Measurements from ENCODE around the gene COX4I2. TPM values are rescaled to one million over a fixed set of nuclear protein-coding genes. Genes with fewer than 3 reads are reported as not detected.
A peak's percentile ranks its signal among the peaks of the same experiment; 100 is the strongest.
"Not testable (repeated sequence)": the region's sequence is repeated elsewhere in the genome, so short reads cannot be mapped to it uniquely, and the experiment has no call there.

Gene COX4I2
- total RNA-seq, 2 experiments from 2014 or later, result not detected

DNA sequence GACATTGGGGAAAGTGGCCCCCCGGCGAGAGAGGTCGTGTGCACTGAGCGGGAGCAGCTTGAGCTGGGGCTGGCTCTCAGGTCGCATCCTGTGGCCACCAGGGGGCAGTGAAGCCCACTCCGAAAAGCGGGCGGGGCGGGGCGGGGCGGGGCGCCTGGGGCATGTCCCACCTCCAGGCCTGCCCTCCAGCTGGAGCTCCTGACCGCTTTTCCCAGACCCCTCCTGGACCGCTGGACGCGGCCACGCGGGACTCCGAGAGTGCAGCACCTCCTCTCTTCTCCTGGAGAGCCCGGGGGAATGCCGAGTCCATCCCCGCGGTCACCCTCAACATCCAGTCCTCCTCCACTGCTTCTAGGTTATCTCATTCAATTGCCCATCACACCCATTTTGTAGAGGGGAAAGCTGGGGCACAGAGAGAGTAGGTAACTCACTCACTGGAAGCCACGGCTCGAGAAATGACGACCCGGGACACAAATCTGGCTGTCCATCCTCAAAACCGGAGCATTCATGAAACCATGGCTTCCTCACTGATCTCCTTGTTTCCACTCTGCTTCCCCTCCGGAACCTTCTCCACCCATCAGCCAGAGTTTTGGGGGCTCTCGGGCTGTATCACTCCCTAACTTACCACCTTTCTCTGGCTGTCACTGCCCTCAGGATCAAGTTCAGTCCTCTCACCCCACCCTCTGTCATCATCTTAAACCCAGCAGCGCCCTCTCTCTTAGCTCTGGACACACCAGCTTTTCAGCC is 24.1 kb downstream of the COX4I2 start:
- peak overlapping the region; percentile 45 for H3K4me3 Mint-ChIP-seq
- ChIA-PET CTCF (interaction anchor here (0.5 to 7.2 kb wide), 28 partner anchors 8 to 1732 kb away, joined by 3 to 161 read pairs (median 4); partner anchors contain the start of genes BCL2L1 and TPX2), POLR2A (interaction anchor here (0.5 to 2.1 kb wide), 7 partner anchors 9 to 218 kb away, joined by 3 to 26 read pairs (median 3); partner anchors contain the start of genes BCL2L1 and TPX2)
- peak; percentile 89 for DNase-seq
- ATAC-seq, result peak; percentile 75
- peaks cover 49% of the 10 kb centered on the region for H3K4me1 Mint-ChIP-seq
- intact Hi-C loops (cut with DNase I, micrococcal nuclease), result loop anchor here (1.0 to 2.0 kb wide), 5 partner anchors 27 to 219 kb away; partner anchors contain the start of gene TPX2 (in 1 of the 2)
- H3K9me3 Mint-ChIP-seq (ENCODE audit: low read depth), result no peaks in the 10 kb centered on the region
- H3K27ac Mint-ChIP-seq, result peak overlapping the region; percentile 89
- H3K36me3 Mint-ChIP-seq (ENCODE audit: low read depth), result peaks cover 34% of the 10 kb centered on the region
- no peaks in the 10 kb centered on the region for H3K27me3 Mint-ChIP-seq

DNA sequence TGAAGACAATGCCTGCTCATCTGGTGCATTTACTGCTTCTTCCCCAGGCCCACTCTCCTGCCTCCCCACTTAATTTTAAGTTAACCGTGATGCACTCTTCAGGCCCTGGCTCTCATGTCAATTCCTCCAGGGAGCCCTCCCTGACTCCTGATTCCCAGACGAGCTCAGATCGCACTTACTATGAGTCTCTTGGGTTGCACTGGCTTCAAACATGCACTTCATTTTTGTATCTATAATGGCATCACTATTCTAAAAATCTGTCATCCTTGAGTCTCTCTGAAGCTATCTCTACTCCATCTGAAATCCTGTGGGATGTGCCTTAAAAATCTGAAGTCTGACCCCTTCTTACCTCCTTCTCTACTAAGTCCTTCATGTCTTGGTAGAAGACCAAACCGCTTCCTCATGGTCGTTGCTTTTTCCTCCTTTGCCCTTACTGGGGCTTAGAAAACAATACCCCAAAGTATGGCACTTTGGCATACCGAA is 24.7 kb downstream of the COX4I2 start:
- peak overlapping the region; percentile 45 for H3K4me3 Mint-ChIP-seq
- ATAC-seq, result no peak
- no peaks in the 10 kb centered on the region for H3K27me3 Mint-ChIP-seq
- intact Hi-C loops (cut with DNase I, micrococcal nuclease), result loop anchor here in 1 of 2 experiments (2.0 kb wide), 1 partner anchor 28 kb away; no protein-coding TSS in a partner anchor
- peaks cover 51% of the 10 kb centered on the region for H3K4me1 Mint-ChIP-seq
- ChIA-PET CTCF (interaction anchor here (0.8 to 7.2 kb wide), 15 partner anchors 12 to 121 kb away, joined by 3 to 161 read pairs (median 10); partner anchors contain the start of genes BCL2L1 and TPX2), POLR2A (interaction anchor here (0.5 to 2.1 kb wide), 4 partner anchors 9 to 218 kb away, joined by 3 to 26 read pairs (median 3); partner anchors contain the start of gene BCL2L1)
- H3K36me3 Mint-ChIP-seq (ENCODE audit: low read depth), result peaks cover 36% of the 10 kb centered on the region
- peak overlapping the region; percentile 89 for H3K27ac Mint-ChIP-seq
- no peaks in the 10 kb centered on the region for H3K9me3 Mint-ChIP-seq (ENCODE audit: low read depth)
- DNase-seq, result no peak

DNA sequence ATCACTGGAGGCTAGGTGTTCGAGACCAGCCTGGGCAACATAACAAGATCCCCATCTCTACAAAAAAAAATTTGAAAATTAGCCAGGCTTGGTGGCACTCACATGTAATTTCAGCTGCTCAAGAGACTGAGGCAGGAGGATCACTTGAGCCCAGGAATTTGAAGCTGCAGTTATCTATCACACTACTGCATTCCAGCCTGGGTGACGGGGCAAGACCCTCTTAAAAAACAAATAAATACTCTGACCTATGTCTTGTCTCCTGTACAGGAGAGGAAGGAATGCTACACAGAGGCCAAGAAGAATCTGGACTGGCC is 25.8 kb downstream of the COX4I2 start:
- H3K36me3 Mint-ChIP-seq (ENCODE audit: low read depth), result peaks cover 44% of the 10 kb centered on the region
- H3K9me3 Mint-ChIP-seq (ENCODE audit: low read depth), result no peaks in the 10 kb centered on the region
- no peak overlapping the region for H3K4me3 Mint-ChIP-seq
- ATAC-seq, result no peak
- H3K27ac Mint-ChIP-seq, result peak overlapping the region; percentile 62
- no peak for DNase-seq
- intact Hi-C loops (cut with DNase I, micrococcal nuclease), result loop anchor here in 1 of 2 experiments (2.0 kb wide), 1 partner anchor 29 kb away; no protein-coding TSS in a partner anchor
- CTCF ChIA-PET, result interaction anchor here (1.0 to 7.2 kb wide), 5 partner anchors 12 to 60 kb away, joined by 3 to 161 read pairs (median 8); partner anchors contain the start of gene BCL2L1
- H3K27me3 Mint-ChIP-seq, result no peaks in the 10 kb centered on the region
- POLR2A ChIA-PET, result interaction anchor here (1.0 kb wide), 1 partner anchor 11 kb away, joined by 7 read pairs; no protein-coding TSS in a partner anchor
- H3K4me1 Mint-ChIP-seq, result peaks cover 59% of the 10 kb centered on the region

DNA sequence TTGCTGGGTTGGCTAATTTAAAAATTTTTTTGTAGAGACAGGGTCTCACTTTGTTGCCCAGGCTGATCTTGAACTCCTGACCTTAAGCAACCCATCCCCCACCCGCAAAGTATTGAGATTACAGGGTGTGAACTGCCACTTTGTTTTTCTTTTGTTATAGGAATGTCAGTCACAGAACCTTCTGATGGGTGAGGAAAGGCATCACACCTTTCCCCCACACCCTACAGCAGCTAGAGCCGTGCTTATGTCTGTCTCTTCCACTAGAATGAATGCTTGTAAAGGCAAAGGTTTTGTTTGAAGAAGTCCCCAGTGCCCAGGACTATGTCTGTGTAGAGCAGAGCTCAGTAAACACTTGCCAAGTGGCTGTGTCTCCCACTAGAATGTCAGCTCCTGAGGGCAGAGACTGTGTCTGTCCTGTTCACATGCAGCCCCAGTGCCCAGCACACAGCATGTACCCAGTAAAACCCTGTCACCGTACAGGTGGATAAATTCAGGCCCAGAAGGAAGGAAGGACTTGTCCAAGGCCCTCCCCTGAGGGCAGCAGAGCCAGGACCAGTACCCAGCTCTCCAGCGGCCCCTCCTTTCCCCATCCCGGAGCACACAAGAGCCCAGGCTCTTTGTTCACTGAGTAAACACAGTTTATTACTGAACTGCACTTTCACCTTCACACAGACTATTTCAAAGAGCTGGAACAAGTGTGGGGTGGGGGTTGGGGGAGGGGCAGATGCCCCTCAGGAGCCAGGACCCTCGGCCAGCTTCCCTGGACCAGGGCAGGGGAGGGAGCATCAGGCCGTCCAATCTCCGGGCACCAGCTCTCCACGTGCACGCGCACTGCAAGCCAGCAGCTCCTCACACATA is 26.4 kb downstream of the COX4I2 start:
- peak overlapping the region; percentile 62 for H3K27ac Mint-ChIP-seq
- ChIA-PET CTCF (interaction anchor here (1.0 to 7.2 kb wide), 5 partner anchors 11 to 59 kb away, joined by 3 to 161 read pairs (median 8); partner anchors contain the start of gene BCL2L1), POLR2A (interaction anchor here (1.0 kb wide), 1 partner anchor 11 kb away, joined by 7 read pairs; no protein-coding TSS in a partner anchor)
- DNase-seq, result no peak
- H3K27me3 Mint-ChIP-seq, result no peaks in the 10 kb centered on the region
- H3K4me1 Mint-ChIP-seq, result peaks cover 59% of the 10 kb centered on the region
- ATAC-seq, result no peak
- intact Hi-C loops (cut with DNase I, micrococcal nuclease), result loop anchor here in 1 of 2 experiments (2.0 kb wide), 1 partner anchor 29 kb away; no protein-coding TSS in a partner anchor
- peaks cover 46% of the 10 kb centered on the region for H3K36me3 Mint-ChIP-seq (ENCODE audit: low read depth)
- H3K4me3 Mint-ChIP-seq, result no peak overlapping the region
- no peaks in the 10 kb centered on the region for H3K9me3 Mint-ChIP-seq (ENCODE audit: low read depth)

- CTCF ChIA-PET, result interaction anchor here (1.3 to 7.2 kb wide), 4 partner anchors 10 to 58 kb away, joined by 5 to 161 read pairs (median 10); partner anchors contain the start of gene BCL2L1
- H3K36me3 Mint-ChIP-seq (ENCODE audit: low read depth), result peaks cover 53% of the 10 kb centered on the region
- H3K27ac Mint-ChIP-seq, result peak overlapping the region; percentile 55
These were observed 27.1 kb downstream of the COX4I2 start for GRCh38 chr20:31664696-31665354.

DNA sequence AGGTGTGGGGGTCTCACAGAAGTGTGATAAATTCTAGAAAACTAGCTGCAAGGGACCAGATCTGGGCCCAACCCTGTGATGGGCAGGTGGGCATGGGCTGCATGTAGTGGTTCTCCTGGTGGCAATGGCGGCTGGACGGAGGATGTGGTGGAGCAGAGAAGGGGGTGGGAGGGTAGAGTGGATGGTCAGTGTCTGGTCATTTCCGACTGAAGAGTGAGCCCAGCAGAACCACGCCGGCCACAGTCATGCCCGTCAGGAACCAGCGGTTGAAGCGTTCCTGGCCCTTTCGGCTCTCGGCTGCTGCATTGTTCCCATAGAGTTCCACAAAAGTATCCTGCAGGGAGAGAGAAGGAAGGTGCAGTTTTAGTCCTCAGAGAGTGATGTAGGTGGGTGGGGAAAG is 28.0 kb downstream of the COX4I2 start:
- Mint-ChIP-seq H3K36me3 (ENCODE audit: low read depth) (peaks cover 59% of the 10 kb centered on the region), H3K4me3 (no peak overlapping the region), H3K27me3 (no peaks in the 10 kb centered on the region), H3K27ac (no peak overlapping the region), H3K4me1 (peaks cover 63% of the 10 kb centered on the region), H3K9me3 (ENCODE audit: low read depth) (no peaks in the 10 kb centered on the region)
- ChIA-PET POLR2A (no interaction called here), CTCF (interaction anchor here (7.2 kb wide), 1 partner anchor 57 kb away, joined by 161 read pairs; the partner anchor contains the start of gene BCL2L1)
- ATAC-seq (no peak), DNase-seq (no peak)
- intact Hi-C loops (cut with DNase I, micrococcal nuclease), result no loop called here

More at GRCh38 chr20:31664696-31665354, 27.1 kb downstream of the COX4I2 start:
- Mint-ChIP-seq H3K4me3 (no peak overlapping the region), H3K27me3 (no peaks in the 10 kb centered on the region), H3K4me1 (peaks cover 64% of the 10 kb centered on the region), H3K9me3 (ENCODE audit: low read depth) (no peaks in the 10 kb centered on the region)
- ATAC-seq (no peak), DNase-seq (no peak)
- intact Hi-C loops (cut with DNase I, micrococcal nuclease), result no loop called here
- POLR2A ChIA-PET, result interaction anchor here (0.6 kb wide), 1 partner anchor 8 kb away, joined by 3 read pairs; no protein-coding TSS in a partner anchor

DNA sequence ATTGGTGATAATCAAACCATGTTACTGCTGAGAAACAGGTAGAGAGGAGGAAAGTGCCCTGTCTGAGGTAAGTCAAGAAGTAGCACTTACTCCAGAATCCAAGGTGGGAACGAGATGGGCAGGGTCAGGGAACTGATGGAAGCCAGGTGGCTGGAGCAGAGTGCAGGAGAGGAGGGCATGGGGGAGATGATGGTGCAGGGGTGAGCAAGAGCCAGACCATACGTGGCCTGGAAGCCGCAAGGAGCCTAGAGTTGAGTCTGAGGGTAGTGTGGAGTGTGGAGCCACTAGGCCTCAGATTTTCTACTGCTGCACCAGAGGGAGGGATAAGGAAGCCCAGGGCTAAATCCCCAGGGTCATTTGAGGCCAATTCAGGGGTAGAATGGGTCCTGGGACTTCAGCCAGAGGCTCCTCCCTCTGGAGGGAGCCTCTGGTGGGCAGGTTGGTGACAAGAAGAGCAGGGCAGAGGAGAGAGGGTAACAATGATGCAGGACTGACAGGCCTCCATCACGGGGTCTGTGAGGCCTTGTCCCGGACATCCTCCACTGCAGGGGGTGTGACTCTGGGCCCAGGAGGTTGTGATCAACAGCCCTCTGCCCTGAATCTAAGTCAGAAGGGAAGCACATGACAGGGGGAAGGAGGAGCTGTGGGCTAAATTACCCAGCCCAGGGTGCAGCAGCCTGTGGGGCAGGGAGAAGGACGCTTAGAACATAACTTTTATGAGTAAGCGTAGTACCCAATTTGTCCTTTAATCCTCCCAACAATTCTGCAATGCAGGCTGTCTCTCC is 28.7 kb downstream of the COX4I2 start:
- H3K36me3 Mint-ChIP-seq (ENCODE audit: low read depth), result peaks cover 59% of the 10 kb centered on the region
- no peak for DNase-seq

DNA sequence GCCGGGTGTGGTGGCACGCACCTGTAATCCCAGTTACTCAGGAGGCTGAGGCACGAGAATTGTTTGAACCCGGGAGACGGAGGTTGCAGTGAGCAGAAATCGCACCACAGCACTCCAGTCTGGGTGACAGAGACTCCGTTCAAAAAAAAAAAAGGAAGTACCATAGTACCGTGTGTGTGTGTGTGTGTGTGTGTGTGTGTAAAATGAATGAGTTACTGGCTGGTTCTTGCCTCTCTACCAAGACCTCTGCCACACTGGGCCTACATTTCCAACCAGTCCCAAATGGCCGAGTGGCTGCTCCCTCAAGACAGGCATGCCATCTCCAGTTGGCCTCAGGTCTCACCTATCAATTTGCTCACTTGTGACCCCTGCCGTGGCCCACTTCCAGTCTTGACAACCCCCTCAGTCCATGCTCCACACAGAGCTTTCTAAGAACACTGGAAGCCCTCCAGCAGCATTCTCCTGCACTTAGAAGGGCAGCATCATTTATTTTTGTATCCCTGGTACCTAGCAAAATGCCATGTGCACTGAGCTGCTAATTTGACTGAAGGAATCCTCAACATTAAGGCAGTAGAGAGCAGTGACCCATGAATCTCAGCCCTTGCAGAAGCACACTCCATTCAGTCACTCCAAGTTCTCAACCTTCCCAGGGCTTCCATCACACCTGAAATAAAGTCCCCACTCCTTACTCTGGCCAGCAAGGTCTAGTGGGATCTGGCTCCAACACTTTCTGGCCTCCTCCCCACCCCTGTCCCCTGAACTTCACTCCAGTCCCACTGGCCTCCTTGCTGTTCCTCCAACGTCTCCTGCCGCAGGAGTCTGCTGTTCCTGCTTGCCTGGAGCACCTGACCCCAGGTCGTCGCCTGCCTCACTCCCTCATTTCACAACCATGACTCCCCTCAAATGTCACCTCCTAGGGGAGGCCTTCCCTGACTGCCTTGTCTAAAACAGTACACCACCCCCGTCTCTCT is 29.9 kb downstream of the COX4I2 start:
- intact Hi-C loops (cut with DNase I, micrococcal nuclease), result no loop called here
- Mint-ChIP-seq H3K4me1 (peaks cover 59% of the 10 kb centered on the region), H3K27ac (peak overlapping the region; percentile 67), H3K27me3 (no peaks in the 10 kb centered on the region), H3K9me3 (ENCODE audit: low read depth) (no peaks in the 10 kb centered on the region), H3K36me3 (ENCODE audit: low read depth) (peaks cover 64% of the 10 kb centered on the region), H3K4me3 (no peak overlapping the region)
- ChIA-PET CTCF (interaction anchor here (0.7 to 1.2 kb wide), 2 partner anchors 56 to 213 kb away, joined by 3 read pairs; no protein-coding TSS in a partner anchor), POLR2A (no interaction called here)
- DNase-seq, result no peak
- ATAC-seq, result no peak

More for the DNA sequence above, 28.7 kb downstream of the COX4I2 start:
- ATAC-seq, result peak; percentile 34
- H3K27me3 Mint-ChIP-seq, result no peaks in the 10 kb centered on the region
- peaks cover 61% of the 10 kb centered on the region for H3K4me1 Mint-ChIP-seq
- no peak overlapping the region for H3K4me3 Mint-ChIP-seq
- POLR2A ChIA-PET, result interaction anchor here (0.6 kb wide), 1 partner anchor 72 kb away, joined by 3 read pairs; no protein-coding TSS in a partner anchor
- intact Hi-C loops (cut with DNase I, micrococcal nuclease), result no loop called here
- CTCF ChIA-PET, result interaction anchor here (1.2 kb wide), 1 partner anchor 57 kb away, joined by 3 read pairs; no protein-coding TSS in a partner anchor
- no peaks in the 10 kb centered on the region for H3K9me3 Mint-ChIP-seq (ENCODE audit: low read depth)
- H3K27ac Mint-ChIP-seq, result peak overlapping the region; percentile 59

GRCh38 chr20:31668944-31669343 is 31.2 kb downstream of the COX4I2 start:
- intact Hi-C loops (cut with DNase I, micrococcal nuclease); H3K9me3 Mint-ChIP-seq (ENCODE audit: low read depth); POLR2A ChIA-PET; ATAC-seq; H3K4me3 Mint-ChIP-seq; DNase-seq; H3K27me3 Mint-ChIP-seq: not testable (repeated sequence)
- peaks cover 65% of the 10 kb centered on the region for H3K36me3 Mint-ChIP-seq (ENCODE audit: low read depth)
- H3K27ac Mint-ChIP-seq, result peak overlapping the region; percentile 76
- peaks cover 58% of the 10 kb centered on the region for H3K4me1 Mint-ChIP-seq
- CTCF ChIA-PET, result interaction anchor here (1.3 kb wide), 1 partner anchor 50 kb away, joined by 4 read pairs; no protein-coding TSS in a partner anchor
